Measurements from ENCODE around the gene GTF2F2. TPM values are rescaled to one million over a fixed set of nuclear protein-coding genes. Genes with fewer than 3 reads are reported as not detected.

Gene GTF2F2
- total RNA-seq, 1 experiment from 2014 or later = 37.8 TPM

DNA sequence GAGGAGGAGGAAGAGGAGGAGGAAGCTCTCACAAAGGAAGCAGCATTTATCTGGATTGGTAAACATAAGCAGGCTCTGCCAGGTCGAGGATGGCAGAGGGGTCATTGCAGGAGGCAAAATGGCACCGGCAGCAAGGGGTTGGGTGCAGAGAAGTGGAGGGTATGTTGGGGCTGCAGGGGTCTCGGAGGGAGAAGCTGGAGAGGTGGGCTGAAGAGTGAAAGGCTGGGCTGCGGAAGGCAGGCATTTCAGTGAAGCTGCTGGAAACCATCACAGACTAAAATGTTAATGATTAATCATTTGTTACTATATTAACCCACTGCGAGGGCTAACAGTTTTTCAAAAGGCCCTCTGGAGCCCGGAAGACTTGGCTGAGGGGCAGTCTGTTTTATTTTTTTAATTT, 196.0 kb downstream of the GTF2F2 start:
- Histone ChIP-seq H3K4me1 (ENCODE audit: insufficient read depth, low read length, poor library complexity, severe bottlenecking) (peaks cover 16% of the 10 kb centered on the region), H3K9me3 (ENCODE audit: low read depth, low read length, poor library complexity, severe bottlenecking) (no peaks in the 10 kb centered on the region), H3K27ac (ENCODE audit: low read depth, low read length, poor library complexity, severe bottlenecking) (no peak overlapping the region), H3K4me3 (ENCODE audit: low read depth, low read length, poor library complexity, severe bottlenecking) (no peak overlapping the region), H3K27me3 (replicated peaks; ENCODE audit: insufficient read depth, low read depth, low read length, poor library complexity) (no peaks in the 10 kb centered on the region), H3K36me3 (ENCODE audit: insufficient read depth, low read length, poor library complexity, severe bottlenecking) (no peaks in the 10 kb centered on the region)
- TF ChIP-seq, protein P1, sequence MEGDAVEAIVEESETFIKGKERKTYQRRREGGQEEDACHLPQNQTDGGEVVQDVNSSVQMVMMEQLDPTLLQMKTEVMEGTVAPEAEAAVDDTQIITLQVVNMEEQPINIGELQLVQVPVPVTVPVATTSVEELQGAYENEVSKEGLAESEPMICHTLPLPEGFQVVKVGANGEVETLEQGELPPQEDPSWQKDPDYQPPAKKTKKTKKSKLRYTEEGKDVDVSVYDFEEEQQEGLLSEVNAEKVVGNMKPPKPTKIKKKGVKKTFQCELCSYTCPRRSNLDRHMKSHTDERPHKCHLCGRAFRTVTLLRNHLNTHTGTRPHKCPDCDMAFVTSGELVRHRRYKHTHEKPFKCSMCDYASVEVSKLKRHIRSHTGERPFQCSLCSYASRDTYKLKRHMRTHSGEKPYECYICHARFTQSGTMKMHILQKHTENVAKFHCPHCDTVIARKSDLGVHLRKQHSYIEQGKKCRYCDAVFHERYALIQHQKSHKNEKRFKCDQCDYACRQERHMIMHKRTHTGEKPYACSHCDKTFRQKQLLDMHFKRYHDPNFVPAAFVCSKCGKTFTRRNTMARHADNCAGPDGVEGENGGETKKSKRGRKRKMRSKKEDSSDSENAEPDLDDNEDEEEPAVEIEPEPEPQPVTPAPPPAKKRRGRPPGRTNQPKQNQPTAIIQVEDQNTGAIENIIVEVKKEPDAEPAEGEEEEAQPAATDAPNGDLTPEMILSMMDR (conservative IDR thresholded peaks at IDR 0.05; ENCODE audit: low read depth, low read length) = no peak
- no peak for TF ChIP-seq EZH2 (IDR thresholded peaks at IDR 0.05; ENCODE audit: borderline replicate concordance, low read depth, low read length, poor library complexity, severe bottlenecking)
- BruUV-seq (replicated peaks) = no TSS peak
- DNase-seq (ENCODE audit: low spot score) = no peak
- POLR2A ChIA-PET (ENCODE audit: low non-redundant PET) = no interaction called here
- intact Hi-C loops (cut with micrococcal nuclease; ENCODE audit: unreplicated experiment) = no loop called here
- CTCF ChIA-PET = no interaction called here

DNA sequence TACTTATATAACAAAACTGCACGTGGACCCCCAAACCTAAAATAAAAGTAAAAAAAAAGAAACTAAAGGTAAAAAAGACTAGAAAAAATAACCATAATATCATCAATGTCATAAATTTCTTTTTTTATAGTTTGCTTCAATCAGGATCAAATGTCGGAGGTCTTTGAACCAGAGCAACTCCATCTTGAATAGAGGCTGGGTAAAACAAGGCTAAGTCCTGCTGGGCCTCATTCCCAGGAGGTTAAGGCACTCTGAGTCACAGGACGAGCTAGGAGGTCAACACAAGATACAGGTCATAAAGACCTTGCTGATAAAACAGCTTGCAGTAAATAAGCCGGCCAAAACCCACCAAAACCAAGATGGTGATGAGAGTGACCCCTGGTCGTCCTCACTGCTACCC, 196.7 kb downstream of the GTF2F2 start:
- ChIA-PET CTCF (no interaction called here), POLR2A (ENCODE audit: low non-redundant PET) (no interaction called here)
- H3K4me1 ChIP-seq (ENCODE audit: insufficient read depth, low read length, poor library complexity, severe bottlenecking) = peaks cover 21% of the 10 kb centered on the region
- H3K27ac ChIP-seq (ENCODE audit: low read depth, low read length, poor library complexity, severe bottlenecking) = no peak overlapping the region
- no peak overlapping the region for H3K4me3 ChIP-seq (ENCODE audit: low read depth, low read length, poor library complexity, severe bottlenecking)
- BruUV-seq (replicated peaks) = no TSS peak
- no peaks in the 10 kb centered on the region for H3K9me3 ChIP-seq (ENCODE audit: low read depth, low read length, poor library complexity, severe bottlenecking)
- intact Hi-C loops (cut with micrococcal nuclease; ENCODE audit: unreplicated experiment) = no loop called here
- DNase-seq (ENCODE audit: low spot score) = no peak
- H3K36me3 ChIP-seq (ENCODE audit: insufficient read depth, low read length, poor library complexity, severe bottlenecking) = no peaks in the 10 kb centered on the region
- H3K27me3 ChIP-seq (replicated peaks; ENCODE audit: insufficient read depth, low read depth, low read length, poor library complexity) = no peaks in the 10 kb centered on the region
- no peak for TF ChIP-seq EZH2 (IDR thresholded peaks at IDR 0.05; ENCODE audit: borderline replicate concordance, low read depth, low read length, poor library complexity, severe bottlenecking)
- TF ChIP-seq, protein P1 (conservative IDR thresholded peaks at IDR 0.05; ENCODE audit: low read depth, low read length) = no peak

DNA sequence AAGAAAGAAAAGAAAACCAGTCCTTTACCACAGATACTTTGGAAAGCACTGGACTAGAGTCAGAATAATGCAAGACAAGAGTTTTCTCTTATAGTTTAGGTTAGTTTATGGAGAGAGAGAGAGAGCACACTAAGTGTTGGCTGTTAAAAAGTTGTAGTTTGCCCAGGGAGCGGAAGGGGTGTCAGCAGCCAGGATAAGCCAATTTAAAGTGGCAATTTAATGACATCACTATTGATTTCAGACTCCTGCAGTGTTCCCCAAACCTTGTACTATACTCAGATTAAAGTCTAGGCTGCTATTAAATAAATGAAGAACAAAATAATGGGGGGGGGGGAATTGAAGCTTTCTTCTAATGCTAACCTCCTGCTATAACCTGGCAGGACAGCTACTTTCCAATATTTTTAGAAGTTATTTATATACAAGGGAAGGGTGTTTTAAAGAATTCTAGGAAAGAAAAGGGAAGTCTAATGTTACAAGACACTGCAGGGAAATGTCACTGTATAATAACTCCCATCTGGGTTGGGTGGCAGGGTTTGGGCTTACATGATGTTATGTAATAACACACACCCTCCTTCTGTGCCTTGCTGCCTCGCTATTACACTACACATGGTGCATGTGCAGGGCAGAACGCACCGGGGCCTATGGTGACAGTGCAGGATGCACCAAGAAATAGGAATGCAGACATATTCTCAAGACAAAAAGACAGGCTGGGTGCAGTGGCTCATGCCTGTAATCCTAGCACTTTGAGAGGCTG, 200.7 kb downstream of the GTF2F2 start:
- ChIA-PET POLR2A (ENCODE audit: low non-redundant PET) (interaction anchor here (0.6 to 0.9 kb wide), 3 partner anchors 19 to 35 kb away, joined by 3 to 6 read pairs (median 4); no protein-coding TSS in a partner anchor), CTCF (no interaction called here)
- H3K9me3 ChIP-seq (ENCODE audit: low read depth, low read length, poor library complexity, severe bottlenecking) = no peaks in the 10 kb centered on the region

More for the DNA sequence above, 200.7 kb downstream of the GTF2F2 start:
- Histone ChIP-seq H3K4me1 (ENCODE audit: insufficient read depth, low read length, poor library complexity, severe bottlenecking) (peaks cover 23% of the 10 kb centered on the region), H3K27ac (ENCODE audit: low read depth, low read length, poor library complexity, severe bottlenecking) (peak overlapping the region; percentile 81), H3K4me3 (ENCODE audit: low read depth, low read length, poor library complexity, severe bottlenecking) (no peak overlapping the region), H3K36me3 (ENCODE audit: insufficient read depth, low read length, poor library complexity, severe bottlenecking) (no peaks in the 10 kb centered on the region), H3K27me3 (replicated peaks; ENCODE audit: insufficient read depth, low read depth, low read length, poor library complexity) (no peaks in the 10 kb centered on the region)
- TF ChIP-seq, protein P1 (conservative IDR thresholded peaks at IDR 0.05; ENCODE audit: low read depth, low read length) = no peak
- TF ChIP-seq EZH2 (IDR thresholded peaks at IDR 0.05; ENCODE audit: borderline replicate concordance, low read depth, low read length, poor library complexity, severe bottlenecking) = no peak
- BruUV-seq (replicated peaks) = no TSS peak
- peak; percentile 77 for DNase-seq (ENCODE audit: low spot score)
- intact Hi-C loops (cut with micrococcal nuclease; ENCODE audit: unreplicated experiment) = loop anchor here (2.0 kb wide), 1 partner anchor 800 kb away; no protein-coding TSS in a partner anchor
